HG03060 (cell line): ENCODE measurements around the gene VPS37D.

Experiments used
- ATAC-seq: cut with Tn5 transposase; IDR thresholded peaks from one replicate; pipeline ENCODE4 v1.9.1; 2021; ENCODE audit warnings: low read depth, moderate number of reproducible peaks; ENCODE audit not compliant: unreplicated experiment

VPS37D gene

DNA sequence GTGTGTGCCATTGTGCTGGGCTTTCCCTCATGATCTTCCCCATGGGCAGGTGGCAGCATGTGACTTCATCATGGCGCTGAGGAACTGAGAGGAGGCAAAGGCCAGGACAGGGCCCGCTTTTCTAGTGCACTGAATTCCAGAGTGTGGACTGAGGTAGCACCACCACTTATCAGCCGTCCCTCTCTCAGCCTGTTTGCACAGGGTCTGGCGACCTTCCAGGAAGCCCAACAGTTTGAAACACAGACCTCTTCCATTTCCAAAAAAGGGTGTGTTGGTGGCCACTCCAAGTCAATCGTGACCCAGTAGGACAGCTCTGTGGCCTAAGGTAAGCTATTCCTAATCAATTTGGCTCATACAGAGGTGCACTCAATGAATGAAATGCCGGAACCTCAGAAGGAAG, 11.2 kb downstream of the VPS37D start:
- ATAC-seq = no peak

DNA sequence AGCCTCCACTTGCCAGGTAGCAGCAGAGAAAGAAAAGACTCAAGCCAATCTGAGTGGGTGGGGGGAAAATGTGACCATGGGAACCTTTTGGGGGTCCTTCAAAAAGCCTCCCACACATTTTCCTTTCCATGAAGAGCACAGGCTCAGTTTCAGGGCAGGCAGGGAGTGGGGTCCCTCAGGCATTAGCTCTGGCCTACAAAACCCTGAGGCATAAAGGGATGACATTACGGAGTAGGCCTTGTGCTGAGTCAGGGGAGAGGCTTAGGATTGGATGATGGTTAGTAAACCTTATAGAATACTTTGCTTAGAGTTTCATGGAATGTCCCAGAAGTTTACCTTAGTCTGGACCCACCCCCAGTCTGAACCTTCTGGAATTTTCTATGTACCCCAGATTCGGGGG, 12.1 kb downstream of the VPS37D start:
- ATAC-seq = no peak

- ATAC-seq = no peak
These were observed 12.9 kb downstream of the VPS37D start for GRCh38 chr7:73680501-73680900.

- ATAC-seq = no peak
These were observed 13.4 kb downstream of the VPS37D start for GRCh38 chr7:73681031-73681430.

DNA sequence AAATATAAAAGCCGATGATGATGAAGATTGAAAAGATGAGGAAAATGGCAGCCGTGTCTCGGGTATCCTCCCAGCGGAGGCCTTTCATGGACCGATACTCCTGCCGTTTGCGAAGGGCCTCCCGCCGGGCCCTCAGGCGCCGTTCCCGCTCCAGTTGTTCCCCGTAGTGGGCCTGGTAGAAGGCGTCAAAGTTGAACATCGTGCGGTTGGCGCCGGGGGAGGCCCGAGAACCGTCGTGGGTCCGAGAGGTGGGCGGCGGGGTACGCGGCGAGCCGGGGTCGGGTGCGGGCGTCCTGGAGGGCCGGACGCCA, 15.1 kb downstream of the VPS37D start:
- ATAC-seq = no peak

DNA sequence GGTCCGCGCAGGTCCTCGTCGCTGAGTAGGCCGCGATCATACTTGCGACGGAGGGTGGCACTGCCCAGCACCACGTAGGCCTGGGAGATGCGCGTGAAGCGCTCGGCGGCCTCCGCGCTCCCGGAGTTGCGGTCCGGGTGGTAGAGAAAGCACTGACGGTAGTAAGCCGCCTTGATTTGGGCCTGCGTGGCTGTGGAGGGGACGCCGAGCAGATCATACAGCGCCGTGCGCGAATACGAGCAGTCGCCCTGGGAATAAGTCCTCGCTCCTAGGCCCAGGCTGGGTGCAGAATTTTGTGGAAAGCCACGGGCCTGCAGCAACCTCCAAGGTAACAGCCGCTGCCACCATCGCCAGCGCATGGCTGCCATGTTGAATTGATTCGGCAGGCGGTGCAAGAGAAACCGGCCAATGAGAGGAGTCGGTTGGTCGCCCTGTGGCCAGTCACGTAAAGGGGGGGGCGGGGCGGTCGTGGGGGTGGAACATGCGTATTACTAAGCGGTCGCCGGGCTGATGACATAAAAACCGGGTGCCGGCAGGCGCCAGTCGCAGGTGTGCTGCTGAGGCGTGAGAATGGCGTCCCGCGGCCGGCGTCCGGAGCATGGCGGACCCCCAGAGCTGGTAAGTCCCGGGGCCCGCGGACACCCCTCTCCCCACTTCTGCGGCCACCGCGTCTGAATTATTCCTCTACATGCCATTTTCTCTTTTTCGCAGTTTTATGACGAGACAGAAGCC, 15.6 kb downstream of the VPS37D start, which contains the start of the genes BUD23 and DNAJC30:
Gene BUD23, plus strand, starts transcription at position 542 of the 732 bp plus-strand sequence. Its CDS starts 29 bp downstream, at position 571.
Gene DNAJC30, minus strand, starts transcription at position 398 of the 732 bp plus-strand sequence. Its CDS starts 30 bp downstream, at position 368.
- ATAC-seq = peak; percentile 62

- ATAC-seq = no peak
These were observed 16.4 kb downstream of the VPS37D start for GRCh38 chr7:73683788-73684693.

DNA sequence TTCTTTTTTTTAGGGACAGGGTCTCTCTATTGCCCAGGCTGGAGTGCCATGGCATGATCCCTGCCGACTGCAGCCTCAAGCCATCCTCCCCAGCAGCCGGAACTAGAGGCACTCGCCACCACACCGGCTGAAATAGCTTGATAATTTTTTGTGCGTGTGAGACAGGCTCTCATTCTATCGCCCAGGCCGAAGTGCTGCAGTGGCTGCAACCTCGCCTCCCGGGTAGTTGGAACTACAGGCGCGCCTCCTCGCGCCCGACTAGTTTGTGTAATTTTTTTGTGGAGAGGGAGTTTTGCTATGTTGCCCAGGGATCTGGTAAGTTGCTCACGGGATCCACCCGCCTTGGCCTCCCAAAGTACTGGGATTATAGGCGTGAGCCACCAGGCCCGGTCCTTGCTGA, 17.7 kb downstream of the VPS37D start:
- ATAC-seq = no peak

GRCh38 chr7:73688288-73688687, 20.7 kb downstream of the VPS37D start:
- ATAC-seq = no peak

GRCh38 chr7:73690646-73691045, 23.0 kb downstream of the VPS37D start:
- no peak for ATAC-seq

GRCh38 chr7:73696372-73696771, 28.7 kb downstream of the VPS37D start:
- no peak for ATAC-seq

GRCh38 chr7:73698410-73698809, 30.8 kb downstream of the VPS37D start:
- ATAC-seq = no peak

- no peak for ATAC-seq
These were observed 31.9 kb downstream of the VPS37D start for GRCh38 chr7:73699370-73700068.

DNA sequence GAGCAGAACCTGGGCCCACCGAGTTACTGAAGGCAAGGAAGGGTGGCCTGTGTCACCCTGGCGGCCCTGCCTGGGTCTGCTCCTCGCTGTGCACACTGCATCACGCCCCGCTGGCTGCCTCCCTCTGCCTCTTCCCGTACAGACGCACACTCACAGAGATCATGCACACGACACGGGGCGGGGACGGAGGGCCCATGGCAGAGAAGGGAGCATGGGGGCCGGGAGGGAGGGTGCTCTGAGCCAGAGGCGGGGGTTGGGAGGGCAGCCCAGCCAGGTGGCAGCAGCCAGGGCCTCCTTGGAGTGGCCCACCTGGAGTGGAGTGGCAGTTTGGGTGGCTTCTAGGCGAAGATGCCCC, 32.4 kb downstream of the VPS37D start:
- ATAC-seq = no peak

- no peak for ATAC-seq
These were observed 33.0 kb downstream of the VPS37D start for GRCh38 chr7:73700581-73701134.

GRCh38 chr7:73701357-73701995, 33.8 kb downstream of the VPS37D start:
- ATAC-seq = no peak

DNA sequence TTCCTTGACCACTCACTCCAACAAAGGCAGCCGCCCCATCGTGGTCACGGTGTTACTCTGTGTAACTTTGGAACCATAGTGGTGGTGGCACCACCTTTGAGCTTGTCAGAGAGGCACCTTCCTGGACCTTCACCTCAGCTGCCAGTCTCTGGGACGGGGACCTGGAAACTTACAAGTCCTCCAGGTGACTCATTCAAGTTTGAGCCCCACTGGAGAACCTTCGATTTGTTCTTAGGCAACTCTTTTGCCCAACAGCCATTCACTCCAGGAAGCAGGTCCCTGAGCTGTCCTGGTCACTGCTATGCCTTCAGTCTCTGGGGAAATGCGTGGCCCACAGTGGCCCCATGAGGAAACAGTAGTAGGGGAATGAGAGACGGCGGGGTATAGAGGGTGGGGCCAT, 34.6 kb downstream of the VPS37D start:
- ATAC-seq = no peak

DNA sequence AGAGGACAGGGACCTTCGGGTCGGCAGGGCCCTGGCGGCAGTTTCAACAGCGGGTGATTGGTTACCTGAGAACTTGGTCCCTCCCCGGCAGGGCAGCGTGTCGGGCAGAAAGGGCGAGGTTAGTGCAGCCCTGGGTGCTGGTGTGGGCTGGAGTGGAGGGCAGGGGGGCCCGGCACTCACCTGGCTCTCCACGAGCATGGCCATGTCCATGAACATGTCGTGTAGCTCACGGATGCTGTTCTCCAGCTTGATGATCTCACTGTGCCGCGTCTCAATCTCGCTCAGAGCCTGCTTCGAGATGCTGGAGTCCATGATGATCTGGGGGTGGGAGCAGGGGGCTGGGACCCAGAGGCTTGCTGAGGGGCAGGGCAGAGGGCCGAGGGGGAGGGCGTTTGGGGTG, 35.0 kb downstream of the VPS37D start:
- no peak for ATAC-seq

GRCh38 chr7:73703225-73703624, 35.6 kb downstream of the VPS37D start:
- no peak for ATAC-seq
